Bronchial epithelial cell (primary cell): ENCODE results near the gene TMEM170A. TPM values are rescaled to one million over a fixed set of nuclear protein-coding genes. Genes with fewer than 3 reads are reported as not detected.

Experiments
- DNase-seq: peaks from one replicate; pipeline ENCODE4 v3.0.0-alpha.2; 2010; ENCODE audit warnings: low read depth
- FAIRE-seq: peaks from 2 replicates; lab custom pipeline; 2011; peaks lifted over from hg19 to GRCh38; lab: Jason Lieb, UNC
- H3K27me3 ChIP-seq: 2 replicates; pipeline ENCODE4 v1.5.1; 2011; ENCODE audit warnings: low read length; ENCODE audit not compliant: control insufficient read depth, insufficient read depth
- H3K36me3 ChIP-seq: 2 replicates; pipeline ENCODE4 v1.5.1; 2011; ENCODE audit warnings: low read length; ENCODE audit not compliant: control insufficient read depth, insufficient read depth
- H3K4me3 ChIP-seq: 2 replicates; pipeline ENCODE4 v1.5.1; 2011; ENCODE audit warnings: mild to moderate bottlenecking, low read depth, low read length, control low read depth
- total RNA-seq: library from RNA; depleted of rRNA; stranded (reverse); fragments of >200 nt; gene quantifications from 2 replicates; pipeline ENCODE4 v1.2.1, GENCODE V29; 2014
- TF ChIP-seq, protein P1 (sequence below): IDR thresholded peaks from 2 replicates; pipeline ENCODE4 v1.5.1; 2011; ENCODE audit warnings: mild to moderate bottlenecking, moderate library complexity, low read length, control low read depth, inconsistent platforms; ENCODE audit not compliant: insufficient read depth, severe bottlenecking

Gene TMEM170A
- total RNA-seq, 1 donor from 2014 or later: 33.2 TPM

DNA sequence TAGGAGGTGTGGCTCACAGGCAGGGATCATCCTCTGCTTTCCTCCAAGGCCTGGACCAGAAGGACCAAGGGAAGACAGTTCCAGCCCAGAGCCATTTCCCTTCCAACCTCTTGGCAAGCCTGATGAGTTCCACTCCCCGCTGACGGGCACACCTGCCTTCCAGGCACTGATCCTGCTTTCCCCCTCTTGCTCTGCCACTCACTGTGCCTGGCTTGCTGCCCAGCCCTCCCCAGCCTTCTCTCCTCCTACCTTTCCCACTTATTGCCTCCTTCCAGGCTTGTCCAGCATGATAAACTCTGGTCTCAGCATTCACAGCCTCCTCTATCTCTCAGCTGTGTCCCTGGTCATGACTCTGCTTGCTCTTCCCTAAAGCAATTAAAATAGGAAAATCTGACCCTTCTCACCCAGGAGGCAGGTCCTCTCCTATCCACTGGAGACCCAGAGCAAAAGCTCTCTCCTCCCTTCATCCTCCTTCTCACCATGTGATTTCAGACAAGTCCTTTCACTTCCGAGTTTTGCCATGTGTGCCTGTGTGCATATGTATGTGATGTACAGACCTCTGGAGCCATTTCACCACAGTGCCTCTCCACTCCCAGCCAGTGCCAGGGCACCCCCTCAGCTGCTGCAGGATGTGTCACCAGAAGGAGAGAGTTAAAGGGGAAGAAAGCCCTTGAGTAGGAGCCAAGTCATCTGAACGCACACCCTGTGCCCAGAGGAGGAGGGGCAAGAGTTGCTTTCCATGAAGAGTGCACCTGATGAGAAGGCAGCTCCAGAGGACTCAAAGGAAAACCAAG lies 13.4 kb upstream of the TMEM170A start:
- DNase-seq: peak; percentile 26

DNA sequence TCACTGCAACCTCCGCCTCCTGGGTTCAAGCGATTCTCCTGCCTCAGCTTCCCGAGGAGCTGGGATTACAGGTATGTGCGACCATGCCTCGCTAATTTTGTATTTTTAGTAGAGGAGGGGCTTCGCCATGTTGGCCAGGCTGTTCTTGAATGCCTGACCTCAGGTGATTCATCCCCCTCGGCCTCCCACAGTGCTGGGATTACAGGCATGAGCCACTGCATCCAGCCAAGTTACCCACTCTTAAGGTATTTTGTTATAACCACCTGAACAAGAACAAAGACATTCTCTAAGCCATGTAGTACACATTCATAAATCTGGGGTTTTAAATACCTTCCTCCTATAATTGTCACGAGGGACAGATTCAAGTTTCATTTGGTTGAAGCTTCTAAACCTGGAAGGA lies 12.3 kb upstream of the TMEM170A start:
- H3K4me3 ChIP-seq: no peak overlapping the region
- TF ChIP-seq, protein P1, sequence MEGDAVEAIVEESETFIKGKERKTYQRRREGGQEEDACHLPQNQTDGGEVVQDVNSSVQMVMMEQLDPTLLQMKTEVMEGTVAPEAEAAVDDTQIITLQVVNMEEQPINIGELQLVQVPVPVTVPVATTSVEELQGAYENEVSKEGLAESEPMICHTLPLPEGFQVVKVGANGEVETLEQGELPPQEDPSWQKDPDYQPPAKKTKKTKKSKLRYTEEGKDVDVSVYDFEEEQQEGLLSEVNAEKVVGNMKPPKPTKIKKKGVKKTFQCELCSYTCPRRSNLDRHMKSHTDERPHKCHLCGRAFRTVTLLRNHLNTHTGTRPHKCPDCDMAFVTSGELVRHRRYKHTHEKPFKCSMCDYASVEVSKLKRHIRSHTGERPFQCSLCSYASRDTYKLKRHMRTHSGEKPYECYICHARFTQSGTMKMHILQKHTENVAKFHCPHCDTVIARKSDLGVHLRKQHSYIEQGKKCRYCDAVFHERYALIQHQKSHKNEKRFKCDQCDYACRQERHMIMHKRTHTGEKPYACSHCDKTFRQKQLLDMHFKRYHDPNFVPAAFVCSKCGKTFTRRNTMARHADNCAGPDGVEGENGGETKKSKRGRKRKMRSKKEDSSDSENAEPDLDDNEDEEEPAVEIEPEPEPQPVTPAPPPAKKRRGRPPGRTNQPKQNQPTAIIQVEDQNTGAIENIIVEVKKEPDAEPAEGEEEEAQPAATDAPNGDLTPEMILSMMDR: no peak
- DNase-seq: peak; percentile 21
- H3K27me3 ChIP-seq: no peaks in the 10 kb centered on the region
- no peaks in the 10 kb centered on the region for H3K36me3 ChIP-seq
- no peak for FAIRE-seq

More for the DNA sequence above, 13.4 kb upstream of the TMEM170A start:
- H3K27me3 ChIP-seq: no peaks in the 10 kb centered on the region
- no peaks in the 10 kb centered on the region for H3K36me3 ChIP-seq
- FAIRE-seq: peak; percentile 60
- H3K4me3 ChIP-seq: no peak overlapping the region
- TF ChIP-seq, protein P1: no peak

DNA sequence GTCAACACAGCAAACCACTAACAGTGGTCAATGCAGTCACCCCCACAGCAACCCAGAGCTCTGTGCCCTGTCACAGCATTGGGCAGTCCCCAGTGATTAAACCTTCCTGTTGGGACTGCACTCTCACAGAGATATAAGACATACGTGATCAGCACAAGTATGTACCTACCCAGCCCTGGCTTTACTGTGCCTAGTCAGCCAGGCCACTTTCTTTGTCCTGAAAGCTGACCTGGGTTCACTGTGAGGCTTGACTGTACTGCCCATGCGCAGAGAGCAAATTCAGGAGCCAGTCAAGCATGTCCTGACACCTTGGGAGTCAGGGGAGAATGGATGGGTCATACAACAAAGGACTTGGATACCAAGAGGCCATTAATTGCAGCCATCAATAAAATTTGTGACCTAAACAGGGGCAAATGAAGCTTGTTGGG lies 10.9 kb upstream of the TMEM170A start:
- TF ChIP-seq, protein P1: no peak
- DNase-seq: no peak
- no peaks in the 10 kb centered on the region for H3K27me3 ChIP-seq
- no peak for FAIRE-seq
- H3K4me3 ChIP-seq: no peak overlapping the region
- no peaks in the 10 kb centered on the region for H3K36me3 ChIP-seq

DNA sequence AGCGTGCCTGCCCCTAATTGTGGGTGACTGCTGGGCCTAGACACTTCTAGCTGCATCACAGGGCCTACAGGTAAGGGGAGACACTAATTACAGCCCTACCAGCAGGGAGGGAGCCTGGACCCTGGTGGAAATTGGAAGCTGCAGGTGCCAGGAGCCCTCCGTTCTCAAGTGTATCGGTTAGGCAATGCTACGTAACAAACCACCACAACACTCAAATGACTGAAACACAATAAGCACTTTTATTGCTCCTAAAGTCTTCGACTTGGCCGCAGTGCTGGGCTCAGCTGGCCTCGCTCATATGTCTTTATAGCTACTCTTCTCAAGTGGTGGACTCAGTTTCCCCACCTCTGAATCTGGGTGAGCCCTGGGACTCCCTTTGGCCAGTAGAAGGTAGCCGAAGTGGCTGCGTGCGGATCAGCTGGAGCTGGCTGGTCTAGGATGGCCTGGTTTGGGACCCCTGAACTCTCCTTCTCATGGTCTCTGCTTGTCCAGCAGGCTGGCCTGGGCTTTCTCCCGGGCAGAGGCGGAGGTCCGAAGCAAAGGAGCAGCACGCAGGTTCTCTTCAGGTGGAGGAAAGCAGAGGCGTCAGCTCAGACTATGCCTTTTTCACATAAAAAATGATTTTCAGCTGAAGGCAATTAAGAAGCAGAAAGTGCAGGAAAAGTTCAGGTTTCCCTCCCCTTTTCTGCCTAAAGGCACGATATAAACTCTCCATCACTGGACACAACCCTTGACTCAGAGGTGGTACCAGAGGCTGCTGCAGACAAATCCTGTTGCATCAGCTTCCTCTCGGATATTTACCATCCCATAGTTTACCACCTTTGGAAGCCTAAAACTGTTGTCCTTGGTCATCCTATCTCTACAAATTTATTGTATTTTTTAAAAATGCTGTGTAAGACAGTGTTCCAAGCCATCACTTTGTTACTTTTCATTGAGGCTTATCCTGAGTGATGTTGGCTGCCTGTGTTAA lies 8.7 kb upstream of the TMEM170A start:
- no peaks in the 10 kb centered on the region for H3K27me3 ChIP-seq
- no peak for FAIRE-seq
- H3K36me3 ChIP-seq: no peaks in the 10 kb centered on the region
- DNase-seq: no peak
- H3K4me3 ChIP-seq: no peak overlapping the region
- TF ChIP-seq, protein P1: no peak

DNA sequence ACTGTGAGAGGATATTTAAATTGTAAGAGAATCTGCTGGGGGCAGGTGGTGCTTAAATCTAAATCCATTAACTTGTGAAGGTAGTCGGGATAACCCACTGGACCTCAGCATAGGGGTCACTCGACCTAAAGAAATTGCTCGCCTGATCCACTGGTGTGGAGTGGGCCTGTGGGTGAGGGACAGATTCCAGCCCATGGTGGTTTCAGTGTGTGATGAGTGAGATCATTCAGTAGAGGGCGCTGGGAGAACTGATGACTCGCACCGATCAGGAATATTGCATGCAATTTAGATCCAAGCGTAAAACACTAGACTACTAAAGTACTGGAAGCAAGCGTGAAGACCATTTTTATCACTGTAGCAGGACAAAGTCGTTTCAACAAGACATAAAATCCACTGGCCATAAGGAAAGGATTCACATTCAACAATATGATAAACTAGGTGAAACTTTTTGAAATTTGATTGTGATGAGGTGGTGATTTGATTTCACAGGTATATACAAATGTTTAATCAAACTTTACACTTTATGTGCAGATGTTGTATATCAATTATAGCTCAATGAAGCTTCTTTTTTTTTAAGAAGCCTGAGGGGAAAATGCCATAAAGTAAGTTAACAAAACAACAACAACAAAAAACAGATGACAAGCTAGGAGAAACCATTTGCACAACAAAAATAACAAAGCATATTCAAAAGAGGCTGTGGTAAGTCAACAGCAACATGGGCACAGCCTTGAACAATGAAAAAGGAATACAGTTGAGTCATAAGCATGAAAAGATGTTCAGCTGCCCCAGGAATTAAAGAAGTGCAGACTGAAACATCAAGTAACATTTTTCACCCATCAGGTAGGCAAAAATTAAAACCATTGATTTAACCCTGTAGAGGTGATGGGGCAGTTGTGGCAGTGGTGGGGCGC lies 7.5 kb upstream of the TMEM170A start:
- H3K36me3 ChIP-seq: no peaks in the 10 kb centered on the region
- TF ChIP-seq, protein P1: peak; percentile 79
- FAIRE-seq: no peak
- H3K27me3 ChIP-seq: no peaks in the 10 kb centered on the region
- no peak overlapping the region for H3K4me3 ChIP-seq
- DNase-seq: peak; percentile 59
